ENCODE data around the gene DGKG.

The DGKG gene

DNA sequence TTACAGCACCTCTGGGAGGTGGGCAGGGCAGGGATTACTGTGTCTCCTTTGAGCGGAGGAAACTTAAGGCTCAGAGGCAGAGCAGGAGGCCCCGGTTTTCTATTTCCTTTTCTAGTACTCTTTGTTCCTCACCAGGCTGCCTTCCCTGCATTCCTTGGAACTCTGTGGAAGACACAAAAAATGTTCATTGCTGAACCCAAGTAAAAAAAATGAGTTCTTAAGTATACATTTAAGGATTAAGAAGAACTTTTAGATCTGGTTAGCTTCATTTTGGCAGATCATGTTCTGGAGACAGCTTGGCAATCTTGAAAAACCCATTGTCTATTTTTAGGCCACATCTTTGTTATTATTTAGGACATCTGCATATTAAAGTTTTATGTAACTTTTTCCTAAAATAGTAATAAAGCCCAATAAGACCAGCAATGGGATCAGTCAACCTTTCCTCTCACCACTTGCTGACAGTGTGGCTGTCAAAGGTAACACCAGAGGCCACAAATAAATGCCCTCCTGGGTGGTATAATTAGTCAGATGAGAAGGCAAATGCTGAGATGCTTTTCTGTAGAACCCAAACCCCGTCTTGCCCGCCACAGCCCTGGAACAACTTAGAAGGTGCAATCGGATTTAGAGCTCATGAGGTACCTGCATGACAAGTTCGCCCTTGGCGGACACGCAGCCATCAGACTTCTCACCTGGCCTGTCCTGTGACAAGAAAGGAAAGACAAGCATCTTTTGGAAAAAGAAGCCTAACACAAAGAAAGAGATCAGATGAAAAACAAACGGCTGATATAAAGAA, 97.2 kb downstream of the DGKG start:
- no peaks in the 10 kb centered on the region for H3K27me3 ChIP-seq (ENCODE audit: control insufficient read depth, insufficient read depth, low read length)
- H3K4me1 ChIP-seq (ENCODE audit: control insufficient read depth, low read depth, low read length): peaks cover 4% of the 10 kb centered on the region
- no peak overlapping the region for H3K27ac ChIP-seq (ENCODE audit: low read length)
- H3K36me3 ChIP-seq (ENCODE audit: control insufficient read depth, low read depth, low read length): no peaks in the 10 kb centered on the region
- H3K9me3 ChIP-seq (ENCODE audit: control insufficient read depth, low read depth, low read length): no peaks in the 10 kb centered on the region
- no peak overlapping the region for H3K4me3 ChIP-seq (ENCODE audit: low read length)
- no peak overlapping the region for H3K9ac ChIP-seq (ENCODE audit: low read length)

DNA sequence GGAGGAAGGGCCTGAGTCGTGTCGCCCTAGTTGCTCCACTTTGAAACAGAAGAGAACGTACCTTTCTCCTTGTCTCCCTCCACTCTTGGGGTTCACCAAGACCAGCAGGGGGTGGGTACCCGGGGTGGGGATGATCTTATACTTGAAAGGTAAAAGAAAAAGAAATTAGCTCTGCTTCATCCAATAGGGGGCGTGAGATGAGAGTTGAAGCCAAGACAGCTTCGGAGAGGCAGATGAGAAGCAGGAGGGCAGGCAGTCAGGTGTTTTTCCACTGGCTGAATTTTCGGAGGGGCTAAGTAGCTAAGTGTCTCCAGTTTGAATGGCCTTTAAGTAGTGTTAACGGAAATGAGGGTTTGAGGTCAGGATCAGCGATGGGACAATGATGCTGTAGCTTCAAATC, 100.4 kb downstream of the DGKG start:
- no peaks in the 10 kb centered on the region for H3K27me3 ChIP-seq (ENCODE audit: control insufficient read depth, insufficient read depth, low read length)
- no peak overlapping the region for H3K4me3 ChIP-seq (ENCODE audit: low read length)

DNA sequence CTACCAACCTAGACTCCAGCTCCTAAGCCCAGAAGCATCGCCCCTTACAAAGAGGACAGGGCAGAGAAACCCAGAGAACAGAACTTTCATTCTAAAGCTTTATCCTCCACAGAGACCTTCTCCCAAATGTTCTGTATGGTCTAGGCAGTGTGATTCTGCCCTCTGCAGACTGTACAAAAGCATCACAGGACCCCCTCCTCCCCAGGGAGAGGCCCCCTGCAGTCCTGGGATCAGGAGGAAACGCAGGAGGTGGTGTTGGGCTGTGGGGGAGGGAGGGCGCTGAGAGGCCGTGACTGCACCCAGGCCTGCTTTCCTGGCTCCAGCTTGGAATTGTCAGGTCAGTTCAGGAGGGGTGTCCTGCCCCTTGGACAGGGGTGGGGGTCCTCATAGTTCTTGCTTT, 101.3 kb downstream of the DGKG start:
- Histone ChIP-seq H3K4me1 (ENCODE audit: control insufficient read depth, low read depth, low read length) (peaks cover 5% of the 10 kb centered on the region), H3K9ac (ENCODE audit: low read length) (no peak overlapping the region), H3K4me3 (ENCODE audit: low read length) (no peak overlapping the region), H3K9me3 (ENCODE audit: control insufficient read depth, low read depth, low read length) (no peaks in the 10 kb centered on the region), H3K36me3 (ENCODE audit: control insufficient read depth, low read depth, low read length) (no peaks in the 10 kb centered on the region), H3K27ac (ENCODE audit: low read length) (no peak overlapping the region), H3K27me3 (ENCODE audit: control insufficient read depth, insufficient read depth, low read length) (no peaks in the 10 kb centered on the region)

More for the DNA sequence above, 100.4 kb downstream of the DGKG start:
- Histone ChIP-seq H3K27ac (ENCODE audit: low read length) (no peak overlapping the region), H3K9me3 (ENCODE audit: control insufficient read depth, low read depth, low read length) (no peaks in the 10 kb centered on the region), H3K9ac (ENCODE audit: low read length) (no peak overlapping the region), H3K4me1 (ENCODE audit: control insufficient read depth, low read depth, low read length) (peaks cover 5% of the 10 kb centered on the region), H3K36me3 (ENCODE audit: control insufficient read depth, low read depth, low read length) (no peaks in the 10 kb centered on the region)

DNA sequence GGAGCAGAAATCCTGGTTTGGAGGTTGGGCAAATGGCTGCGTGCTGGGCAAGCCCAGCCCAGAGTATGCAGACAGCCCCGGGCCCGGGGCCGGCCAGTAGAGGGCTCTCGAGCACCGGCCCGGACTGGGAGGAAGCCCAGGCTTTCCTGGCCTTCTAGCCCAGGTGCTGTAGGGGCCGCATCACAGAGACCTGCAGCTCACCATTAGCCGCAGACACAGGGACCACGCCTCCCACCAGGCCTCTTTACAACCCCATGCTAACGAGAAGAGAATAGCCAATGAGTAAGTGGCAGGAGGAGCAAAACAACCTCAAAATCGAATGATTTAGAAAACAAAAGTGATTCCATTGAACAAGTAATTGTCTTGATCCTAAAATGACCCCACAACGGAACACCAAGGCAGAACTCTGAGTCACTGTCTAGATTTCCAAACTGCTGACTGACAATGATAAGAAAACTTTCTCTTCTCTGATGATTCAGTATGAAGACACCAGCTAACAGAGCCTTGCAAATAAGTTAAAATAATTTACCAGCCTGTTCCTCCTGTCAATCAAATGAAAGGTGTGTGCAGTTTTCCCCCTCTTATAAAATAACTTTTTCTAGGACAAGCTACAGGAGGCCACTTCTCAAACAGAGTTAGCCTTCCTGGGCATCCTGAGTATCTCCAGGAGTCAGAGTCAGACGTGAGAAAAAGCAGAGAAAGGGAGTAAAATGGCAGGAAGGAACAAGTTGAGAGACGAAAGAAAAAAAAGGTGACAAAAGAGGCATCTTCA, 102.2 kb downstream of the DGKG start:
- no peak overlapping the region for H3K9ac ChIP-seq (ENCODE audit: low read length)
- H3K36me3 ChIP-seq (ENCODE audit: control insufficient read depth, low read depth, low read length): no peaks in the 10 kb centered on the region
- no peaks in the 10 kb centered on the region for H3K9me3 ChIP-seq (ENCODE audit: control insufficient read depth, low read depth, low read length)
- H3K4me3 ChIP-seq (ENCODE audit: low read length): no peak overlapping the region
- no peaks in the 10 kb centered on the region for H3K27me3 ChIP-seq (ENCODE audit: control insufficient read depth, insufficient read depth, low read length)
- H3K27ac ChIP-seq (ENCODE audit: low read length): no peak overlapping the region
- H3K4me1 ChIP-seq (ENCODE audit: control insufficient read depth, low read depth, low read length): peaks cover 5% of the 10 kb centered on the region

DNA sequence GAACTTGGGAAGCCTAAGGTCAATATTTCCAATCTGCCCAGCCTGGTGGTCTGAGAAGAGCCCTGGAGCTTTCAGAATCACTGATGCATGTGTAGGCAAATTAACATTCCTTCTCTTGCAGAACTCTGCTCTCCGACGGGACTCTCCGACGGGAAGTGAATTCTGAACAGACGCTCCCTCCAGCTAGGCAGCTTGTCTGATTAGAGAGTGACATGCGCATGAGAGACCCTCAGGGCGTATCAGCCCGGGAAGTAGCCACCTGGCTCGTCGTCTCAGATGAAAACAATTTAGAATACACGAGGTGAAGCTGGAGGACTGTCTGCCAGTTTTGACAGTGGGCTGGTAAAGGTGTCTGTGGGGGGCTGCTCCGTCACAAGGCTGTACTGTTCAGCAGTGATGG, 103.1 kb downstream of the DGKG start:
- H3K4me1 ChIP-seq (ENCODE audit: control insufficient read depth, low read depth, low read length): peaks cover 5% of the 10 kb centered on the region

DNA sequence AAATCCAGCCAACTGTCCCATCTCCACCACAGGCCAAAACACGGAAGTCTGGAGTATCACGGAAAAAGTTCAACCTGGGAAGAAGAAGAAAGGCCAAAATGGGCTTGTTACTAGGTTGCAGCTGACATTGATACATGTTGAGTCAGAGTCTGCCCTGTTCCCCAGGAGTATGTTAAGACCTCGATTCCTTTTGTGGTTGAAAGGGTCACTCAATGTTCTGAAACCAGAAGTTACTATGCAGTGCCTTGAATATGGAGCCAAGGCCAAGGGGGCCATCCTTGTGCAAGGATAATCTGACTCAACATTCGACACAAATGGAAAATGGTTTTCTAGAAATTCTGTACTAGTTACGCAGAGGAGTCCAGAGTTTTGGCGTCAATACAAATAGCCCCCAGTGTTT, 104.2 kb downstream of the DGKG start:
- H3K36me3 ChIP-seq (ENCODE audit: control insufficient read depth, low read depth, low read length): no peaks in the 10 kb centered on the region
- H3K27ac ChIP-seq (ENCODE audit: low read length): no peak overlapping the region
- H3K9me3 ChIP-seq (ENCODE audit: control insufficient read depth, low read depth, low read length): no peaks in the 10 kb centered on the region
- no peaks in the 10 kb centered on the region for H3K27me3 ChIP-seq (ENCODE audit: control insufficient read depth, insufficient read depth, low read length)
- peaks cover 5% of the 10 kb centered on the region for H3K4me1 ChIP-seq (ENCODE audit: control insufficient read depth, low read depth, low read length)
- H3K9ac ChIP-seq (ENCODE audit: low read length): no peak overlapping the region
- H3K4me3 ChIP-seq (ENCODE audit: low read length): no peak overlapping the region

More for the DNA sequence above, 103.1 kb downstream of the DGKG start:
- Histone ChIP-seq H3K9ac (ENCODE audit: low read length) (no peak overlapping the region), H3K9me3 (ENCODE audit: control insufficient read depth, low read depth, low read length) (no peaks in the 10 kb centered on the region), H3K27me3 (ENCODE audit: control insufficient read depth, insufficient read depth, low read length) (no peaks in the 10 kb centered on the region), H3K27ac (ENCODE audit: low read length) (no peak overlapping the region), H3K4me3 (ENCODE audit: low read length) (no peak overlapping the region), H3K36me3 (ENCODE audit: control insufficient read depth, low read depth, low read length) (no peaks in the 10 kb centered on the region)

DNA sequence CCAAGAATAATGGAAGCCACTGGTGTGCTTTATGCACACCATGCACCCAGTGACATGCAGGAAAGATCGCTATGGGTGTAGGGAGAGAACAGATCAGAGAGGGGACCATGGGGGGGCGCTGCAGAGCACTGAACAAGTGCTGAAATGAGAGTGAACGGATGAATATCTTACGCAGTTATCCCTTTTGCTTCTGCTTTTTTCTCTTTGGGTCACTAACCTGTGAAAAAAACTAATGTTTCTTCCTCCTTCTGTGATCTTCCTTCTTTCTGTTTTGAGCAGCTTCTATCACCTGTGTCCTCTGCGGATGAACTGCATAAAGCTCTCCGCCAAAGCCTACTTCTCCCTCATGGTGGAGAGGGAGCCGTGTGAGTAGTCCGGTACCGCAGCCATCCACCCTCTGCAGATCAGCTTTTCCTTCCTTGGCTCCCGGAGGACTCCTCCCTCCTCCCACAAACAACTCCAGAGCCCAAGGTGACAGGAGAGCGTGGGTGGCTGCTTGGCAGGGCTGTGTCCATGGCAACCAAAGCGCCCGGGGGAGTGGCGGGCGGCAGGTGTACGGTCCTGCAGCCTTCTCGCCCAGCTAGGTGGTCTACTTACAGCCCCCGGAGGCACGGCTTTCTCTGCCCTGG, 106.2 kb downstream of the DGKG start:
- H3K4me3 ChIP-seq (ENCODE audit: low read length): no peak overlapping the region
- H3K9me3 ChIP-seq (ENCODE audit: control insufficient read depth, low read depth, low read length): no peaks in the 10 kb centered on the region
- H3K9ac ChIP-seq (ENCODE audit: low read length): no peak overlapping the region
- H3K27ac ChIP-seq (ENCODE audit: low read length): no peak overlapping the region
- no peaks in the 10 kb centered on the region for H3K27me3 ChIP-seq (ENCODE audit: control insufficient read depth, insufficient read depth, low read length)
- no peaks in the 10 kb centered on the region for H3K36me3 ChIP-seq (ENCODE audit: control insufficient read depth, low read depth, low read length)
- peaks cover 5% of the 10 kb centered on the region for H3K4me1 ChIP-seq (ENCODE audit: control insufficient read depth, low read depth, low read length)

DNA sequence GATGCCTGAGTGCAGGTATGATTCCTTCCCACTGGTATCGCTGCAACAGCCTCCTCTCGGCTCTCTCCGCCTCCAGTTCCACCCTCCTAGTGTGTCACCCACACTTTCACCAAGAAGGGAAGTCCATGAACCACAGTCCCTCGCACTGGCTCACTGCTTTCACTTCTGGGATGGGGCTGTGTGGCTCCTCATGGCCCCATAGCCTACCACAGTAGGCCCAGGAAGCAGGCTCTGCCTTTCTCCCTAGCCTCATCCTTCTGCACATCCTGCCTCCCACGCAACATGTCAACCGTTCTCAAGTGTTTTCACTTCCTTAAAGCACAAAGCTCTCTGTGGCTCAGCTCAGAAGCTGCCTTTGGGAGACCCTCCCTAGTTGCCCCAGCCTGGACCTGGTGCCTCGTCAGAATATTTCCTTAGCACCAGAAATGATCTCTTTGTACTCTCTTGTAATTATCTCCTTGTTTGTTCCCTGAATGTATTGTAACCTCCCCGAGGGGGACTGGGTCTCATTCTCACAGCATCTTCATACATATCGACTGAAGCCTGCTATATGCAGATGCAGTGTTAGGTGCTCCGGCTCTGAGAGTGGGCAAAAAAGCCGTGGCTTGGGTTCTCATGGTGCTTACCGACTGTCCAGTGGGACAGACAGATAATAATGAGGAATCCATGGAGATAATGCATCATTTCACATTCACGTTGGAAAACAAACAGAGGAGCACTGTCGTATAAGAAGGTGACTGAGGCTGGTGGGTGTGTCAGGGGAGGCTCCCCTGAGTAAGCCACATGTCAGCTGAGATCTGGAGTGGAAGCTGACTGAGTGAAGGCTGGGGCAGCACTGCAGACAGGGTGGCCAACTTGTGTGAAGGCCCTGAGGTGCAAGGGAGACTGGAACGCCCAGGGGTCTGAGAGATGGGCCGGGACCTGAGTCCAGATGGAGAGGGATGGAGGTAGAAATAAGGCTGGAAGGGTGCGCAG, 107.1 kb downstream of the DGKG start:
- no peak overlapping the region for H3K27ac ChIP-seq (ENCODE audit: low read length)
- no peaks in the 10 kb centered on the region for H3K9me3 ChIP-seq (ENCODE audit: control insufficient read depth, low read depth, low read length)
- no peak overlapping the region for H3K4me3 ChIP-seq (ENCODE audit: low read length)
- no peaks in the 10 kb centered on the region for H3K27me3 ChIP-seq (ENCODE audit: control insufficient read depth, insufficient read depth, low read length)
- no peak overlapping the region for H3K9ac ChIP-seq (ENCODE audit: low read length)
- H3K4me1 ChIP-seq (ENCODE audit: control insufficient read depth, low read depth, low read length): peaks cover 2% of the 10 kb centered on the region
- H3K36me3 ChIP-seq (ENCODE audit: control insufficient read depth, low read depth, low read length): no peaks in the 10 kb centered on the region

DNA sequence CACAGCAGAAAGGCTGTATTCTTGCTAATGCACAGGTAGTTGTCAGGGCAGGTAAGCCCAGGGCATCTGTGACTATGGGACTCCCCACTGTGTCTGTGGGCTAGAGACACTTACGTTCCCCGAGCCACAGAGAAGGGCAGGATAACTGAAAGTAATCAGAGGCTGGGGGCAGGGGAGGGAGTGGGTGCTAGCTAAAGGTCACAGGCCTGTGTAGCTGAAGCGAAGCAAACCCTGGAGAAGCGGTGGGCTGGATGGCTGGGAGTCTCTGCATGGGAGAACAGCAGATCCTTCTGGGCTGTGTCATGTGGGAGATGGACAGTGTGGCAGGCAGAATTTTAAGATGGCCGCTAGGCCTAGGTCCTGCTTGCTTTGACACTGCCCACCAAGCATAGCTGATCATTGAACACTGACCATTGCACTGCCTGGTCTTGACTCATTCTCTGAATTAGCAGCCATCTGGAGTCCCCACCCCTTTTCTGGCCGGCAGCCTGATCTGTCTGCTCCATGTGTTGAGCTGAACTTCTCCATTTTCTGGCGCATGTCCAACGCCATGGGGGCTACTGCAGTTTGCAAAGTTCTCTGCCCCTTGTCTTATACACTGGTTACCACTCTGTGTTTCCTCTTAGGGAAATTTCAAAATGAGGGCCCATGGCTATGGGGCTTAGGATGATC, 110.0 kb downstream of the DGKG start:
- Histone ChIP-seq H3K9ac (ENCODE audit: low read length) (no peak overlapping the region), H3K27me3 (ENCODE audit: control insufficient read depth, insufficient read depth, low read length) (no peaks in the 10 kb centered on the region), H3K36me3 (ENCODE audit: control insufficient read depth, low read depth, low read length) (no peaks in the 10 kb centered on the region), H3K4me1 (ENCODE audit: control insufficient read depth, low read depth, low read length) (no peaks in the 10 kb centered on the region), H3K4me3 (ENCODE audit: low read length) (no peak overlapping the region), H3K9me3 (ENCODE audit: control insufficient read depth, low read depth, low read length) (no peaks in the 10 kb centered on the region), H3K27ac (ENCODE audit: low read length) (no peak overlapping the region)

DNA sequence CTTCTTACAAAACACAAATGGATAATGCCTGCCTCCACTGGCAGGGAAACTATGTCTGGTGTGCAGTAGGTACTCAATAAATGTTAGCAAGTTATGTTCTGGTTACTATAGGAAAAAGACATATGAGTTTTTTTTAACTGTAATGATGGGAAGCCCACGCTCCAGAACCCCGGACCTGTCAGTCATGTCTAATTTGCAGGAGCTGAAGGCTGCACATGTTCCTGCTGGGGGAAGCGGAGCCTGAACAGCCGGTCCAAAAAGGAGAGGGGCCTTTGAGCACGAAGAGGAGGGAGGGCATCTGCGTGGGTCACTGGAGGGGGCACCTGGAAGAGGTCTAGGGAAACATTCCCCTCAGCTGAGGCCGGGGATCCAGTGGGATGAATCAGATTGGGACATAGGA, 113.2 kb downstream of the DGKG start:
- Histone ChIP-seq H3K9me3 (ENCODE audit: control insufficient read depth, low read depth, low read length) (no peaks in the 10 kb centered on the region), H3K9ac (ENCODE audit: low read length) (no peak overlapping the region), H3K27ac (ENCODE audit: low read length) (no peak overlapping the region), H3K4me3 (ENCODE audit: low read length) (no peak overlapping the region), H3K4me1 (ENCODE audit: control insufficient read depth, low read depth, low read length) (no peaks in the 10 kb centered on the region), H3K27me3 (ENCODE audit: control insufficient read depth, insufficient read depth, low read length) (no peaks in the 10 kb centered on the region), H3K36me3 (ENCODE audit: control insufficient read depth, low read depth, low read length) (no peaks in the 10 kb centered on the region)
